GM12891 (cell line): ENCODE results near the gene WNT7B.

Experiments
- POLR2A ChIP-seq: IDR thresholded peaks from 2 replicates; pipeline ENCODE4 v1.6.1; 2011; ENCODE audit warnings: low read depth, low read length, control low read depth
- POLR2AphosphoS5 ChIP-seq: IDR thresholded peaks from 2 replicates; pipeline ENCODE4 v1.6.1; 2011; ENCODE audit warnings: low read depth, low read length, control low read depth
- TAF1 ChIP-seq: IDR thresholded peaks from 2 replicates; pipeline ENCODE4 v1.6.1; 2011; ENCODE audit warnings: low read depth, low read length, control low read depth

- no peak for TF ChIP-seq POLR2A
- no peak for TF ChIP-seq TAF1
- TF ChIP-seq POLR2AphosphoS5 = no peak
Observed at GRCh38 chr22:46001046-46001425, 24.1 kb upstream of the WNT7B start.
